Measurements from ENCODE around the gene RERE. TPM values are rescaled to one million over a fixed set of nuclear protein-coding genes. Genes with fewer than 3 reads are reported as not detected.

RERE gene
- total and polyA plus RNA-seq, 2 donors (not counting 3 experiments of a cell fraction or from before 2014, with no cell fraction given) = 14.1 to 113 TPM

GRCh38 chr1:8474369-8474768 lies 343.1 kb downstream of the RERE start:
- H3K36me3 ChIP-seq (ENCODE audit: control insufficient read depth in 2 of 2, extremely low read depth in 1 of 2, insufficient read depth in 2 of 2, low read length in 2 of 2) = no peaks in the 10 kb centered on the region
- no peak overlapping the region for H2AFZ ChIP-seq (ENCODE audit: low read depth, low read length)
- BruUV-seq (replicated peaks) = no TSS peak
- TF ChIP-seq, protein P1, sequence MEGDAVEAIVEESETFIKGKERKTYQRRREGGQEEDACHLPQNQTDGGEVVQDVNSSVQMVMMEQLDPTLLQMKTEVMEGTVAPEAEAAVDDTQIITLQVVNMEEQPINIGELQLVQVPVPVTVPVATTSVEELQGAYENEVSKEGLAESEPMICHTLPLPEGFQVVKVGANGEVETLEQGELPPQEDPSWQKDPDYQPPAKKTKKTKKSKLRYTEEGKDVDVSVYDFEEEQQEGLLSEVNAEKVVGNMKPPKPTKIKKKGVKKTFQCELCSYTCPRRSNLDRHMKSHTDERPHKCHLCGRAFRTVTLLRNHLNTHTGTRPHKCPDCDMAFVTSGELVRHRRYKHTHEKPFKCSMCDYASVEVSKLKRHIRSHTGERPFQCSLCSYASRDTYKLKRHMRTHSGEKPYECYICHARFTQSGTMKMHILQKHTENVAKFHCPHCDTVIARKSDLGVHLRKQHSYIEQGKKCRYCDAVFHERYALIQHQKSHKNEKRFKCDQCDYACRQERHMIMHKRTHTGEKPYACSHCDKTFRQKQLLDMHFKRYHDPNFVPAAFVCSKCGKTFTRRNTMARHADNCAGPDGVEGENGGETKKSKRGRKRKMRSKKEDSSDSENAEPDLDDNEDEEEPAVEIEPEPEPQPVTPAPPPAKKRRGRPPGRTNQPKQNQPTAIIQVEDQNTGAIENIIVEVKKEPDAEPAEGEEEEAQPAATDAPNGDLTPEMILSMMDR (IDR thresholded peaks at IDR 0.05; ENCODE audit: extremely low read depth in 1 of 2, insufficient read depth in 1 of 2, low read depth in 1 of 2, low read length in 2 of 2) = no peak
- TF ChIP-seq EZH2 (IDR thresholded peaks at IDR 0.05; ENCODE audit: borderline replicate concordance, low read depth, low read length, severe bottlenecking) (no peak), MAX (IDR thresholded peaks at IDR 0.05; ENCODE audit: insufficient read depth, insufficient read length) (no peak), FOS (IDR thresholded peaks at IDR 0.05; ENCODE audit: borderline replicate concordance, insufficient read depth, low read length) (no peak), GATA2 (IDR thresholded peaks at IDR 0.05; ENCODE audit: insufficient read depth, insufficient read length, low read depth, low read length) (no peak), POLR2AphosphoS5 (IDR thresholded peaks at IDR 0.05; ENCODE audit: insufficient read depth, low read depth, low read length) (no peak), JUN (IDR thresholded peaks at IDR 0.05; ENCODE audit: borderline replicate concordance, insufficient read depth, insufficient read length, low read depth) (no peak), MYC (IDR thresholded peaks at IDR 0.05; ENCODE audit: low read depth, low read length) (no peak), POLR2A (IDR thresholded peaks at IDR 0.05; ENCODE audit: low read depth, low read length) (no peak)
- ChIA-PET POLR2A (no interaction called here), CTCF (interaction anchor here (1.0 kb wide), 1 partner anchor 9 kb away, joined by 3 read pairs; no protein-coding TSS in a partner anchor)
- no peaks in the 10 kb centered on the region for H3K9me1 ChIP-seq (replicated peaks; ENCODE audit: control insufficient read depth, extremely low read depth, insufficient read depth, low read length)
- no peaks in the 10 kb centered on the region for H4K20me1 ChIP-seq (replicated peaks; ENCODE audit: control insufficient read depth, extremely low read depth, insufficient read depth, low read length)
- dilution Hi-C loops (cut with MboI; ENCODE audit: extremely low pct_ligation_motif_present, low sequenced_read_pairs) = no loop called here
- H3K4me3 ChIP-seq (replicated peaks in 1 of 3; ENCODE audit: insufficient read depth in 1 of 3, low read depth in 1 of 3, low read length in 3 of 3) = no peak overlapping the region
- no peak overlapping the region for H3K27ac ChIP-seq (ENCODE audit: insufficient read depth, low read depth, low read length)
- H3K79me2 ChIP-seq (ENCODE audit: control insufficient read depth, insufficient read depth, low read length) = no peaks in the 10 kb centered on the region
- no peak overlapping the region for H3K4me2 ChIP-seq (ENCODE audit: insufficient read depth, low read length)
- H3K9me3 ChIP-seq (replicated peaks; ENCODE audit: control insufficient read depth, insufficient read depth, low read length) = no peaks in the 10 kb centered on the region
- intact Hi-C loops (cut with micrococcal nuclease) = no loop called here
- no peak overlapping the region for H3K9ac ChIP-seq (replicated peaks; ENCODE audit: extremely low read depth, insufficient read depth, low read length)
- no peak for FAIRE-seq
- H3K27me3 ChIP-seq (ENCODE audit: control insufficient read depth in 2 of 2, insufficient read depth in 2 of 2, low read length in 2 of 2) = no peaks in the 10 kb centered on the region
- H3K4me1 ChIP-seq (ENCODE audit: control insufficient read depth, extremely low read depth, insufficient read depth, low read length) = no peaks in the 10 kb centered on the region
- DNase-seq (ENCODE audit: low read depth, low spot score) = no peak
